Measurements from ENCODE around the gene CRACR2B. TPM values are rescaled to one million over a fixed set of nuclear protein-coding genes. Genes with fewer than 3 reads are reported as not detected.

The CRACR2B gene
- total RNA-seq, 1 donor from 2014 or later: 2.6 TPM

DNA sequence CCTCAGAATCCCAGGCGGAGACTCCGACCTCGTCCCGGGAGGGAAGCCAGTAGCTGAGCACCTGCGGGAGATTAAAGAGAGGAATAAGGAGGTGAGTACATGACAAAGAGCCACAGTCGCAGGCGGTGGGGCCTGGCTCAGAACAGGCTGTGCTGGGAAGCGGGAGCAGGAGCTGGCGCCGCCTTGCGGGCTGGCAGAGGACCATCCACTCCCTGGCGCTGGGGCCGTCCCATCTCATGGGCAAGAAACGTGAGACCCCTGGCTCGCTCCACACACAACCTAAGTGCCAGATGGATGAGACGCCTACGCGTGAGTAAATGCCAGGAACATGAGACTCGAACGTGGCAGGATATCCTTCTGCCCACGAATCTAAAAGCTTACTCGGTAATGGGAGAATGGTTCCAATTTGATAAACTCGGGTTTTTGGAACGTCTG lies 44.1 kb upstream of the CRACR2B start:
- Histone ChIP-seq H3K4me3 (ENCODE audit: insufficient read depth, low read depth, low read length) (no peak overlapping the region), H3K4me1 (ENCODE audit: insufficient read depth, low read length) (peaks cover 9% of the 10 kb centered on the region), H4K20me1 (ENCODE audit: insufficient read depth, low read length) (peaks cover 40% of the 10 kb centered on the region), H3K27ac (ENCODE audit: low read depth, low read length) (peak overlapping the region; percentile 23), H3K4me2 (ENCODE audit: low read length) (peak overlapping the region; percentile 69), H3K79me2 (ENCODE audit: insufficient read depth, low read length) (peaks cover 19% of the 10 kb centered on the region), H3K36me3 (ENCODE audit: insufficient read depth, low read length) (no peaks in the 10 kb centered on the region), H2AFZ (ENCODE audit: low read depth, low read length) (peak overlapping the region; percentile 60), H3K9me3 (ENCODE audit: insufficient read depth, low read depth, low read length) (no peaks in the 10 kb centered on the region), H3K9ac (ENCODE audit: low read length) (peak overlapping the region; percentile 49), H3K27me3 (ENCODE audit: insufficient read depth, low read length) (no peaks in the 10 kb centered on the region)
- TF ChIP-seq, protein P1, sequence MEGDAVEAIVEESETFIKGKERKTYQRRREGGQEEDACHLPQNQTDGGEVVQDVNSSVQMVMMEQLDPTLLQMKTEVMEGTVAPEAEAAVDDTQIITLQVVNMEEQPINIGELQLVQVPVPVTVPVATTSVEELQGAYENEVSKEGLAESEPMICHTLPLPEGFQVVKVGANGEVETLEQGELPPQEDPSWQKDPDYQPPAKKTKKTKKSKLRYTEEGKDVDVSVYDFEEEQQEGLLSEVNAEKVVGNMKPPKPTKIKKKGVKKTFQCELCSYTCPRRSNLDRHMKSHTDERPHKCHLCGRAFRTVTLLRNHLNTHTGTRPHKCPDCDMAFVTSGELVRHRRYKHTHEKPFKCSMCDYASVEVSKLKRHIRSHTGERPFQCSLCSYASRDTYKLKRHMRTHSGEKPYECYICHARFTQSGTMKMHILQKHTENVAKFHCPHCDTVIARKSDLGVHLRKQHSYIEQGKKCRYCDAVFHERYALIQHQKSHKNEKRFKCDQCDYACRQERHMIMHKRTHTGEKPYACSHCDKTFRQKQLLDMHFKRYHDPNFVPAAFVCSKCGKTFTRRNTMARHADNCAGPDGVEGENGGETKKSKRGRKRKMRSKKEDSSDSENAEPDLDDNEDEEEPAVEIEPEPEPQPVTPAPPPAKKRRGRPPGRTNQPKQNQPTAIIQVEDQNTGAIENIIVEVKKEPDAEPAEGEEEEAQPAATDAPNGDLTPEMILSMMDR (IDR thresholded peaks at IDR 0.05; ENCODE audit: insufficient read depth, low read depth, low read length): peak; percentile 71
- TF ChIP-seq EZH2 (IDR thresholded peaks at IDR 0.05; ENCODE audit: insufficient read depth, low read length): no peak
- H3K27ac Mint-ChIP-seq (ENCODE audit: unreplicated experiment): no peak overlapping the region
- FAIRE-seq (no peak), DNase-seq (ENCODE audit: low read depth) (peak; percentile 86)
- H3K27me3 Mint-ChIP-seq (ENCODE audit: low read depth, unreplicated experiment): no peaks in the 10 kb centered on the region
- H3K4me3 Mint-ChIP-seq (ENCODE audit: unreplicated experiment): peak overlapping the region; percentile 37
- no peaks in the 10 kb centered on the region for H3K9me3 Mint-ChIP-seq (ENCODE audit: unreplicated experiment)
- H3K4me1 Mint-ChIP-seq (ENCODE audit: low read depth, unreplicated experiment): peaks cover 9% of the 10 kb centered on the region
- peaks cover 4% of the 10 kb centered on the region for H3K36me3 Mint-ChIP-seq (ENCODE audit: low read depth, unreplicated experiment)

DNA sequence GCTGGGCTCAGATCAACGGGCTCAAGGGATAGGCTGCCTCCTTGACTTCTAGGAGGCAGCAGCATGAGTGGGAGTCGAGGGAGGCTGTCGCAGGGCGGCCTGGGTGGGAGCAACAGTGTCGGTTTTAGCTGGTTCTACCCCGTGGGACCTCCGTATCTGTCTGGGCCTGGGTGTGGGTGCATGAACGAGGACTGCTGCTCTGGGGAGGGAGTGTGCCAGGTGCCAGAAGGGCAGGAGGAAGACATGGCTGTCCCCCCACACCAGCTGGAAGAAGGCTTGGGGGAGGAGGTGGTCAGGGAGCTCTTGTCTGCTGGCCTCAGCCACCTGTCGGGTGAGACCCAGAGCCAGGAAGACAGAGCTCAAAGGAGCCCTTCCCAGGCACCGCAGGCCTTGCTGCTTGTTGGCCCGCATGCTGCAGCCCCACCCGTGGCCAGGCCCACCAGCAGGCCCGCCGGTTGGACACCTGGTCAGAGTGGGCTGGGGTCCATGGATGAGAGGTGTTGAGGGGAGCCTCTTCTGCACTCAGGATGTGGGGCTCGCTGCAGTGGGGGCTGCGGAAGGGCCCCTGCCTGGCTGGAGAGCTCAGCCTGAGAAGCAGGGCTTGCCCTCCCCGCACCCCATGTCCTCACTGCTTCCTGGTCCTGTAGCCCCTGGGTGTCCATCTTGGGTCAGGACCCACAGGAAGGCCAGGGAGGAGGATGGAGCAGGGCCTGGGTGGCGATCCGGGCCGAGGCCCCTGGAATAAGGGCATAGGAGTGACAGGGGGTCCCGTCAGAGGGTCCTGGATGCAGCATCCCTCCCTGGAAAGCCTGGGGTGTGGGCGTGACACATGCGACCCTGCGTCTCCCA lies 41.3 kb upstream of the CRACR2B start:
- H3K4me2 ChIP-seq (ENCODE audit: low read length): no peak overlapping the region
- no peak overlapping the region for H3K27ac Mint-ChIP-seq (ENCODE audit: unreplicated experiment)
- H3K4me3 Mint-ChIP-seq (ENCODE audit: unreplicated experiment): no peak overlapping the region

More for the DNA sequence above, 41.3 kb upstream of the CRACR2B start:
- Histone ChIP-seq H2AFZ (ENCODE audit: low read depth, low read length) (no peak overlapping the region), H3K4me1 (ENCODE audit: insufficient read depth, low read length) (peaks cover 9% of the 10 kb centered on the region), H3K4me3 (ENCODE audit: insufficient read depth, low read depth, low read length) (no peak overlapping the region), H3K27ac (ENCODE audit: low read depth, low read length) (no peak overlapping the region), H3K36me3 (ENCODE audit: insufficient read depth, low read length) (no peaks in the 10 kb centered on the region), H4K20me1 (ENCODE audit: insufficient read depth, low read length) (peaks cover 35% of the 10 kb centered on the region), H3K9ac (ENCODE audit: low read length) (no peak overlapping the region), H3K9me3 (ENCODE audit: insufficient read depth, low read depth, low read length) (no peaks in the 10 kb centered on the region), H3K27me3 (ENCODE audit: insufficient read depth, low read length) (no peaks in the 10 kb centered on the region), H3K79me2 (ENCODE audit: insufficient read depth, low read length) (no peaks in the 10 kb centered on the region)
- Mint-ChIP-seq H3K36me3 (ENCODE audit: low read depth, unreplicated experiment) (no peaks in the 10 kb centered on the region), H3K4me1 (ENCODE audit: low read depth, unreplicated experiment) (peaks cover 6% of the 10 kb centered on the region), H3K9me3 (ENCODE audit: unreplicated experiment) (no peaks in the 10 kb centered on the region), H3K27me3 (ENCODE audit: low read depth, unreplicated experiment) (no peaks in the 10 kb centered on the region)
- DNase-seq (ENCODE audit: low read depth): no peak
- TF ChIP-seq, protein P1 (IDR thresholded peaks at IDR 0.05; ENCODE audit: insufficient read depth, low read depth, low read length): no peak
- no peak for FAIRE-seq
